Karpas-422 (cell line): ENCODE data around the gene NBDY. TPM values are rescaled to one million over a fixed set of nuclear protein-coding genes. Genes with fewer than 3 reads are reported as not detected.

ENCODE experiments used
- DNase-seq: peaks from one replicate; pipeline ENCODE4 v3.0.0-alpha.2; 2015
- H2AFZ ChIP-seq: fragments of 200-600 bp; sonication (generic); 2 replicates; pipeline ENCODE4 v1.6.1; 2014; ENCODE audit warnings: antibody characterized with exemption, low read length, mixed read lengths
- H3K27ac ChIP-seq: fragments of 200-600 bp; sonication (generic); 2 replicates; pipeline ENCODE4 v1.5.1; 2014; ENCODE audit warnings: mild to moderate bottlenecking, low read length, moderate library complexity
- H3K27me3 ChIP-seq: fragments of 200-600 bp; sonication (generic); 2 replicates; pipeline ENCODE4 v1.6.1; 2014; ENCODE audit warnings: low read length, mixed read lengths
- H3K36me3 ChIP-seq: fragments of 200-600 bp; sonication (generic); 2 replicates; pipeline ENCODE4 v1.6.1; 2014; ENCODE audit warnings: low read length, mixed read lengths; ENCODE audit not compliant: insufficient read depth
- H3K4me1 ChIP-seq: fragments of 200-600 bp; sonication (generic); 2 replicates; pipeline ENCODE4 v1.6.1; 2014; ENCODE audit warnings: mild to moderate bottlenecking, low read length, mixed read lengths
- H3K4me2 ChIP-seq: fragments of 200-600 bp; sonication (generic); 2 replicates; pipeline ENCODE4 v1.6.1; 2014; ENCODE audit warnings: low read length, low read depth, mild to moderate bottlenecking; ENCODE audit not compliant: poor library complexity, severe bottlenecking
- H3K4me3 ChIP-seq: fragments of 200-600 bp; sonication (generic); 2 replicates; pipeline ENCODE4 v1.5.1; 2014; ENCODE audit warnings: mild to moderate bottlenecking, antibody characterized with exemption, low read length, mixed read lengths
- H3K79me2 ChIP-seq: fragments of 200-600 bp; sonication (generic); 2 replicates; pipeline ENCODE4 v1.6.1; 2014; ENCODE audit warnings: mild to moderate bottlenecking, low read length, mixed read lengths
- H3K9ac ChIP-seq: fragments of 200-600 bp; sonication (generic); 2 replicates; pipeline ENCODE4 v1.6.0; 2014; ENCODE audit warnings: low read length
- H3K9me2 ChIP-seq: fragments of 200-600 bp; sonication (generic), shearing (Covaris generic); replicated peaks from 2 replicates; pipeline ENCODE4 v1.6.0; 2014; ENCODE audit warnings: mild to moderate bottlenecking, low read length, moderate library complexity; ENCODE audit not compliant: insufficient read depth
- H3K9me3 ChIP-seq: fragments of 300-700, 200-600 bp; sonication (generic); 2 replicates; pipeline ENCODE4 v1.6.1; 2014; ENCODE audit warnings: low read length, mixed read lengths
- H4K20me1 ChIP-seq: fragments of 200-600 bp; sonication (generic); 2 replicates; pipeline ENCODE4 v1.6.1; 2014; ENCODE audit warnings: mild to moderate bottlenecking, antibody characterized with exemption, low read length, low read depth; ENCODE audit not compliant: insufficient read depth
- total RNA-seq: library from RNA; depleted of rRNA; stranded (reverse); fragments of >200 nt; shearing (Covaris generic); gene quantifications from 2 replicates; pipeline ENCODE4 v1.2.3, GENCODE V29; 2014; ENCODE audit warnings: low replicate concordance

The NBDY gene
- total RNA-seq, 1 experiment from 2014 or later = 20.5 TPM

DNA sequence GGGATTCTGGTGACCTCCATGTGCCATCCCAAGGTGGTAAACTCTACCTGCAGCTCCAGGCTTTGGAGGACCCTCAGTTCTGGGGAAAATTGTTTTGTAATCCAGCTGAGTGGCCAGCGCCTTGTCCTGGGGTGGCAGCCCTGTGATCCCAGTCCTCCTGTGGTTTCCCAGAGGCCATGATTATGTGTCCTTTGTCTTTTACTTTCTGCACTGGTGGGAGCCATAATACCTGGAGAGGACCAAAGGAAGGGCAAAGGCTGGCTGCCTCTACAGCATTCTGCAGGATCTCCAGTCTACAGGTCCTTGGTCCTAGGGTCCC, 64.0 kb downstream of the NBDY start:
- Histone ChIP-seq H3K9ac (no peak overlapping the region), H3K4me1 (peaks cover 35% of the 10 kb centered on the region), H3K36me3 (no peaks in the 10 kb centered on the region), H3K4me3 (no peak overlapping the region), H2AFZ (no peak overlapping the region), H3K27me3 (no peaks in the 10 kb centered on the region), H3K4me2 (no peak overlapping the region), H3K9me2 (no peaks in the 10 kb centered on the region), H3K27ac (0 out of 2 replicates have a peak overlapping the region, but pooled peaks have one; percentile 68), H4K20me1 (no peaks in the 10 kb centered on the region), H3K79me2 (no peaks in the 10 kb centered on the region), H3K9me3 (no peaks in the 10 kb centered on the region)
- DNase-seq = no peak

DNA sequence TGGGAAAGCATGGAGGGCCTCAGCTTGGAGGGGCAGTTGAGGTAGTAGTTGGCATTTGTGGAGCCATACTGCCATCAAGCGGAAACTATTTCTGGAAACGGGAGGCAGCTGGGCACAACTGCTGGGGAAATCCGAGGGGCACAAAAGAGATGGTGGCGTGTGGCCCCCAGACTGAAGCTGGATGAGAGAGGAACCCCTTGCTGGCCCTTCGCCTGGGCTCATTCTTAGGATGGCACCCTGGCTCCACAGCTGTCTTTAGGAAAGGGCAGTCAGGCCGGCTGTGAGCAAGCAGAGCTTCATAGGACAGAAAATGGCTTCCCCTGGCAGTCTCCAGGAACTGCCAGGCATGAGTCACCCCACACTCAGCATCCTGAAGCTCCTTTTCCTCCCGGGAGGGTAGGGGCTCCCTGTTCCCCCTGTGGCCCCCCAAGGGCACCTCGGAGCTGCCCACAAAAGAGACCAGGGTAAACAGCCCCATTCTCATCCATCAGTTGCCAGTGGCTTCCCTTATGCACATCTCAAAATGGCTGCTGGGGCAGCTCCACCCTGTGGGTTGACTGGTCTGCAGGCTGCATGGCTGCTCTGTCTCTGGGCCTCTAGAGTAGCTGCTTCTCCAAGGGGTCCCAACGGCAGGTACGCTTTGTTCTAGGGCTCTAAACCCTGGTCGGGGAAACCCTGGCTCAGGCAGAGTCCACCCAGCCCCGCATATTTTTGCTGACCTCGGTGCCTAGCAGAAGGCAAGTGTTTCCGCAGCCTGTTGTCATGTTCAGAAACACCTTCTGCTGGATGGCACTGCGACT, 64.7 kb downstream of the NBDY start:
- DNase-seq = peak; percentile 58
- no peaks in the 10 kb centered on the region for H3K36me3 ChIP-seq
- H3K79me2 ChIP-seq = no peaks in the 10 kb centered on the region
- no peak overlapping the region for H3K27ac ChIP-seq
- H3K9me2 ChIP-seq = no peaks in the 10 kb centered on the region
- H3K9ac ChIP-seq = peak overlapping the region; percentile 43
- H3K4me2 ChIP-seq = no peak overlapping the region
- H3K27me3 ChIP-seq = no peaks in the 10 kb centered on the region
- H2AFZ ChIP-seq = no peak overlapping the region
- H3K9me3 ChIP-seq = no peaks in the 10 kb centered on the region
- no peaks in the 10 kb centered on the region for H4K20me1 ChIP-seq
- H3K4me3 ChIP-seq = no peak overlapping the region; the same call in 1 of the 2 replicates
- H3K4me1 ChIP-seq = peaks cover 35% of the 10 kb centered on the region

DNA sequence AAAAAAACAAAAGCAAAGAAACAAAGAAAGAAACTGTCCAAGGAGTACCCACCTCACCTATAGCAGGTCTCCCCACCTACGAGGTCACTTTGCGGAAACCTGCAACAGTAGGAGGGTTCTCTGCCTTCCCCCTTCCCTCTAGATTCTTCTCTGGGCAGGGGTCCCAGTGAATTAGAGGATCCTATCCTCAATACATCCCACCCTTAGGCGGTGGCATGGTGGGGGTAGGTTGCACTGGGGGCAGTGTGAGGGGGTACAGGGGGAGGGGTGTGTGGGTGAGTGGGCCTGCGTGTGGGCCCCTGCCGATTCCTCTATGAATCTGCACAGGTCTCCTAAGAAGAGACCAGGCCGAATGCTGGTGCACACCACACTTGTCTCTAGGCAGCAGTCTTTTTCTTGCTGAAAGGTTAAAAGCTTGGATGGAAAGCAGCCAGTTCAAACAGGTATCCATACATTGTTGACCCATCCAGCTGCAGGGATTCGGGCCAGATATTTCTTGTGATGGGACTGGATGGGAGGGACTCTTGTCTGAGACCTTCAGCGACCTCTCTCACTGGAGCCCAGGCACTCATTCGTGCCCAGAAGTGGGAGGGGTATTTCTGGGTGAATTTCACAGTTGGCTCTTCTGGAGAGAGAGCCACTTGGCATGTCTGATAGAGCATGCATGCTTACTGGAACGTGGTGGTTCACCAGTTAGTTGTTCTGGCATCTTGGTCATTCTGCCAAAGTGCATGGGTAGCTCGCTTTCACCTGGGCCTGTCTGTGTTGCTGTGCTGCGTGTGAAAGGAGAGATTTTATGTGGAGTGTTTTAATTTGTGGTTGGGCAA, 65.6 kb downstream of the NBDY start:
- DNase-seq = no peak
- no peak overlapping the region for H2AFZ ChIP-seq
- no peaks in the 10 kb centered on the region for H3K36me3 ChIP-seq
- H3K27me3 ChIP-seq = no peaks in the 10 kb centered on the region
- no peak overlapping the region for H3K4me3 ChIP-seq
- no peaks in the 10 kb centered on the region for H4K20me1 ChIP-seq
- no peaks in the 10 kb centered on the region for H3K9me2 ChIP-seq
- H3K9ac ChIP-seq = no peak overlapping the region
- H3K27ac ChIP-seq = no peak overlapping the region
- peaks cover 35% of the 10 kb centered on the region for H3K4me1 ChIP-seq
- no peaks in the 10 kb centered on the region for H3K79me2 ChIP-seq
- H3K9me3 ChIP-seq = no peaks in the 10 kb centered on the region
- H3K4me2 ChIP-seq = no peak overlapping the region

DNA sequence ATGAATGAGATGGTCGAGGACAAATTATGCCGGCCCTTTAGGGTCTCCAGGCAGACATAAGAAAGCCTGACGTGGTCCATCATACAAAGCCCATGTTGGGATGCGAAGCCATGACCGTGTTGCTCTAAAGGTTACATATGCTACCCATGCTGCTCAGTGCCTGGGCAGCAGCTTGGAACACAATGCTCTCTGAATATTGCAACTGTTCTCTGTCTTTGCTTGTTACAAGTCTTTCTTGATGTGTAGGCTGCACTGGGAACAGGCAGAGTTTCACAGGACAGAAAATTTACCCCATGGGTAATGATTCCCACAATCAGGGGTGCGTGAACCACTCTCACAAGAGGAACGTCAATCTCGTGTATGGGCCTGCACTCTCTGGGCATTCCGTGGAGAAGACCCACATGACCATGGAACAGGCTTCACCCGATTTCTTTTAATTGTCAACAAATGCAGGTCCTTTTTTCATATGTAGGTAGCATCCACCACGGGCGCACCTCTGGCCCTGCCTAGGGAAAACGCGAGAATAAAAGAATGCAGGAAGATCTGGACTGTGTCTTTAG, 66.3 kb downstream of the NBDY start:
- Histone ChIP-seq H3K9me3 (no peaks in the 10 kb centered on the region), H3K4me3 (no peak overlapping the region), H2AFZ (no peak overlapping the region), H3K27me3 (no peaks in the 10 kb centered on the region), H3K9me2 (no peaks in the 10 kb centered on the region), H3K27ac (no peak overlapping the region), H3K36me3 (no peaks in the 10 kb centered on the region), H4K20me1 (no peaks in the 10 kb centered on the region), H3K4me2 (no peak overlapping the region), H3K79me2 (no peaks in the 10 kb centered on the region), H3K9ac (no peak overlapping the region), H3K4me1 (peaks cover 35% of the 10 kb centered on the region)
- no peak for DNase-seq

DNA sequence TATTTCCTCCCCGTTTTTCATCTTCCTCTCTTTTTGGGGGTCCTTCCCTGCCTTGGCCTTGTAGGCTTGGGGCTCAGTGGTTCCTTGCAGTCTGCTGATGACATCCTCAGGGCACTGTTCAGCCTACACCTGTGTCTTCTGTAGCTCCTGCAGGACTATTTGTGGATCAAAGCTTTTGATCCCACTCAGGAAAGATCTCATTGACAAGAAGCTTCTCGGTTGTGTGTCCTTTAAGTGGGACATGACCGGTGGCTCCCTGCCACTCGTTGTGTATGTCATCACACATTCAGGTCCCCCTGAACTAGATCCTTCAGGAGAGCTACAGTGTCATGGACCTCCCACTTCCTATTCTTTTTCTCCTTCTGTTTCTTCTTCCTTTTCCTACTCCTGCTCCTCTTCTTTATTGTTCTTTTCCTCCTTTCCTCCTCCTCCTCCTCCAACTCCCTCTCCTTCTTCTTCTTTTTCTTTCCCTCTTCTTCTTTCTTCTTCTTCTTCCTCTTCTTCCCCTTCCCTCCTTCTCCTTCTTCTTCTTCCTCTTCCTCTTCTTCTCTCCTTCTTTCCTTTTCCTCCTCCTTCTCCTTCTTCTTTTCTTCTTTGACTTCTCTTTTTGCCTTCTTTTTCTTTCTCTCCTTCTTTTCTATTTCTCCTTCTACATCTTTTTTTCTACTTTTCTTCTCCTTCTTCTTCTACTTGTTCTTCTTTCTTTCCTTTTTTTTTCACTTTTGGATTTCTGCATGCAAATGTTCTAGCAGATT, 67.8 kb downstream of the NBDY start:
- no peak overlapping the region for H2AFZ ChIP-seq
- H3K9ac ChIP-seq = no peak overlapping the region
- no peaks in the 10 kb centered on the region for H3K9me2 ChIP-seq
- H3K4me2 ChIP-seq = no peak overlapping the region
- DNase-seq = no peak
- no peak overlapping the region for H3K27ac ChIP-seq
- no peak overlapping the region for H3K4me3 ChIP-seq
- peaks cover 31% of the 10 kb centered on the region for H3K4me1 ChIP-seq
- no peaks in the 10 kb centered on the region for H3K36me3 ChIP-seq
- H3K27me3 ChIP-seq = no peaks in the 10 kb centered on the region
- no peaks in the 10 kb centered on the region for H3K9me3 ChIP-seq
- no peaks in the 10 kb centered on the region for H4K20me1 ChIP-seq
- H3K79me2 ChIP-seq = no peaks in the 10 kb centered on the region

DNA sequence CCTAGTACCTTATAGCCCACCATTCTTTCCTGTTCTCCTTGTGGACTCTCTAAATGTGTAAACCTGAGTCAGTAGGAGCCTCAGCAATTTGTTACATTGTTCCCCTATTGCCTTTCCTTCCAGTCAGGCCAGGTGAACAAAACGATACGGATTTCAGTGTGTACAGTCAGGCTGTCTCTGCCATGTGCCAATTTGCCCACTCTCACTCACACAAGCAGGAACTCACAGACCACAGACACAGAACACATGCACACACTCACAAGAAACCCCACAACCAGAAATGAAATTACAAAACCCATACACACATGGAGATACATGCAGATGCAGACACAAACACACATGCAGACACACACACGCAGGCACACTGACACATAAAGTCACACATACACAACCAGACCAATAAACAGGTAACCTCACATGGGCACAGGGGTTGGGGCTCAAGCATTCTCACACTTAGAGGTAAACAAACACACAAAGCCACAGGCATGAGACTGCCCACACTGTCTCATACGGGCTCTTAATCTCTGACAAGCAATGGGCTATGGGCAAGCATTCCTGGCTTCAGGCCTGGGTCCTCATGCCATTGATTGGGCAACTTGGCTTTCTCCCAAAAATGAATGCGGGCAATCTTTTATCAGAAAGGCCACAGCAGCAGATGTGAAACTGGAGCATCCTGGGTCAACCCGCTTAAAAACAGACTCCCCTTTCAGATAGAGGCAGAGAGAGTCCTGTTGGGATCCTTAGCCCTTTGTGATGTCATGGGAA, 68.7 kb downstream of the NBDY start:
- Histone ChIP-seq H3K79me2 (no peaks in the 10 kb centered on the region), H3K27ac (no peak overlapping the region), H3K9me2 (no peaks in the 10 kb centered on the region), H3K4me3 (no peak overlapping the region), H3K27me3 (no peaks in the 10 kb centered on the region), H3K4me2 (no peak overlapping the region), H4K20me1 (no peaks in the 10 kb centered on the region), H3K4me1 (peaks cover 23% of the 10 kb centered on the region), H3K36me3 (no peaks in the 10 kb centered on the region), H2AFZ (no peak overlapping the region), H3K9me3 (no peaks in the 10 kb centered on the region), H3K9ac (no peak overlapping the region)
- DNase-seq = no peak

DNA sequence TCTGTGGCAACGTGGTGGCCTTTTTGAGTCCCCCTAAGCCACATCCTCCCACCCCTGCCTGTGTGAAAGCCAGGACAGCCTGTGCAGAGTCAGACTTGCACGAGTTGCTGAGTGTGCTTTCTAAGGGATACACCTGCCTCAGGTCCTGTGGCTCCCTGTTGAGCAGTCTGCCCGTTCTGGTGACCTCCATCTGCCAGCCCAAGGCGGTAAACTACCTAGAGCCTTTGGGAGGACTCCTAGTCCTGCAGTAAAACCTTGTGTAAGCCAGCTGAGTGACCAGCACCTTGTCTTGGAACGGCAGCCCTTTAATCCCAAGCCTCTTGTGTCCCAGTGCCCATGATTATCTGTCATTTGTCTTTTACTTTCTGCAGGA, 69.3 kb downstream of the NBDY start:
- Histone ChIP-seq H3K9me3 (no peaks in the 10 kb centered on the region), H3K4me1 (peaks cover 22% of the 10 kb centered on the region), H3K79me2 (no peaks in the 10 kb centered on the region), H3K36me3 (no peaks in the 10 kb centered on the region), H3K27ac (no peak overlapping the region), H3K4me3 (no peak overlapping the region), H4K20me1 (no peaks in the 10 kb centered on the region), H2AFZ (no peak overlapping the region), H3K9me2 (no peaks in the 10 kb centered on the region), H3K4me2 (no peak overlapping the region), H3K27me3 (no peaks in the 10 kb centered on the region), H3K9ac (no peak overlapping the region)
- no peak for DNase-seq
